H1 (cell line): ENCODE results near the gene SBF2. TPM values are rescaled to one million over a fixed set of nuclear protein-coding genes. Genes with fewer than 3 reads are reported as not detected.

Experiments used
- CTCF ChIA-PET: fragments of 300-600 bp; sonication (Branson Sonifier 250); formaldehyde crosslinking; loops from one replicate; lab custom pipeline; 2021; ENCODE audit not compliant: partially characterized antibody; lab: Charles Lee
- POLR2A ChIA-PET: fragments of 300-600 bp; sonication (Branson Sonifier 250); formaldehyde crosslinking; loops from one replicate; lab custom pipeline; 2021; ENCODE audit warnings: inconsistent platforms; ENCODE audit not compliant: partially characterized antibody; lab: Charles Lee
- DNase-seq, 2 experiments: peaks; one replicate each; pipeline versions ENCODE4 v3.0.0 to v3.0.0-alpha.2; 2010 to 2022; ENCODE audit warnings: low spot score in 2 of 2, low read depth in 1 of 2, mixed read lengths in 1 of 2
- FAIRE-seq: peaks from 2 replicates; lab custom pipeline; 2011; peaks lifted over from hg19 to GRCh38; lab: Jason Lieb, UNC
- H2AFZ ChIP-seq: 2 replicates; pipeline ENCODE4 v1.8.1; 2012; ENCODE audit warnings: low read length, inconsistent platforms
- H2AK5ac ChIP-seq: 2 replicates; pipeline ENCODE4 v1.6.1; 2013; ENCODE audit warnings: low read depth, low read length
- H2BK120ac ChIP-seq: replicated peaks from 2 replicates; pipeline ENCODE3; 2013; ENCODE audit warnings: low read depth, low read length, inconsistent platforms
- H2BK12ac ChIP-seq: 2 replicates; pipeline ENCODE4 v1.6.1; 2013; ENCODE audit warnings: low read depth, low read length
- H2BK15ac ChIP-seq: 2 replicates; pipeline ENCODE4 v1.6.1; 2013; ENCODE audit warnings: low read length
- H2BK20ac ChIP-seq: 2 replicates; pipeline ENCODE4 v1.6.1; 2013; ENCODE audit warnings: low read length
- H2BK5ac ChIP-seq: 2 replicates; pipeline ENCODE4 v1.6.1; 2013; ENCODE audit warnings: low read depth, low read length
- H3K14ac ChIP-seq: 2 replicates; pipeline ENCODE4 v1.6.1; 2013; ENCODE audit warnings: inconsistent platforms; ENCODE audit not compliant: insufficient read length
- H3K18ac ChIP-seq: 2 replicates; pipeline ENCODE4 v1.6.1; 2013; ENCODE audit warnings: low read length; ENCODE audit errors: extremely low read depth
- H3K23ac ChIP-seq: 2 replicates; pipeline ENCODE4 v1.6.1; 2013; ENCODE audit warnings: inconsistent platforms; ENCODE audit not compliant: insufficient read length
- H3K23me2 ChIP-seq: 2 replicates; pipeline ENCODE4 v1.6.1; 2013; ENCODE audit warnings: low read depth, low read length
- H3K27ac ChIP-seq: 2 replicates; pipeline ENCODE4 v1.6.1; 2011; ENCODE audit warnings: low read depth, low read length, inconsistent platforms
- H3K27me3 ChIP-seq, 4 experiments: replicated peaks in 1 of 4; 1 replicate in 1 of 4; 2 replicates in 3 of 4; pipeline versions ENCODE4 v1.6.1 to v1.8.1; 2011 to 2013; ENCODE audit warnings: low read length in 3 of 4, mild to moderate bottlenecking in 3 of 4, inconsistent platforms in 2 of 4, mixed read lengths in 2 of 4, moderate library complexity in 1 of 4; ENCODE audit not compliant: control insufficient read depth in 3 of 4, insufficient read depth in 3 of 4; ENCODE audit errors: extremely low read depth in 1 of 4
- H3K36me3 ChIP-seq, 4 experiments: 2 replicates each; pipeline versions ENCODE4 v1.6.1 to v1.8.1; 2011 to 2013; ENCODE audit warnings: mild to moderate bottlenecking in 4 of 4, low read length in 3 of 4, moderate library complexity in 2 of 4, control low read depth in 1 of 4, inconsistent platforms in 1 of 4; ENCODE audit not compliant: insufficient read depth in 4 of 4, control insufficient read depth in 2 of 4
- H3K4ac ChIP-seq: replicated peaks from 2 replicates; pipeline ENCODE3; 2013; ENCODE audit warnings: low read length, low read depth, mixed read lengths, inconsistent platforms; ENCODE audit not compliant: insufficient read length
- H3K4me1 ChIP-seq, 4 experiments: replicated peaks in 1 of 4; 1 replicate in 1 of 4; 2 replicates in 3 of 4; pipeline versions ENCODE4 v1.6.1 to v1.8.1; 2011 to 2013; ENCODE audit warnings: low read length in 3 of 4, inconsistent platforms in 2 of 4, mixed read lengths in 1 of 4; ENCODE audit not compliant: insufficient read depth in 4 of 4, control insufficient read depth in 3 of 4
- H3K4me2 ChIP-seq, 2 experiments: 2 replicates each; pipeline versions ENCODE4 v1.6.1 to v1.8.1; 2011 to 2013; ENCODE audit warnings: low read depth in 2 of 2, low read length in 2 of 2, control low read depth in 1 of 2, inconsistent platforms in 1 of 2, mild to moderate bottlenecking in 1 of 2; ENCODE audit not compliant: insufficient read depth in 1 of 2
- H3K4me3 ChIP-seq, 4 experiments: fragments of 200-600, 300-600 bp in 1 of 4; sonication (generic), shearing (Covaris generic), sonication (Bioruptor Twin) in 1 of 4; 2 replicates each; pipeline versions ENCODE4 v1.5.1 to v1.8.1; 2011 to 2016; ENCODE audit warnings: low read length in 4 of 4, low read depth in 3 of 4, control low read depth in 2 of 4, inconsistent platforms in 2 of 4, mild to moderate bottlenecking in 2 of 4, mixed read lengths in 1 of 4, moderate library complexity in 1 of 4; ENCODE audit not compliant: insufficient read depth in 2 of 4; ENCODE audit errors: extremely low read depth in 1 of 4
- H3K56ac ChIP-seq: replicated peaks from 2 replicates; pipeline ENCODE3; 2013; ENCODE audit warnings: low read depth, mild to moderate bottlenecking, mixed read lengths, low read length, inconsistent platforms; ENCODE audit not compliant: insufficient read length
- H3K79me1 ChIP-seq: 2 replicates; pipeline ENCODE4 v1.6.1; 2013; ENCODE audit warnings: low read depth, low read length, control low read depth
- H3K79me2 ChIP-seq, 2 experiments: 2 replicates each; pipeline versions ENCODE4 v1.6.1 to v1.8.1; 2012 to 2013; ENCODE audit warnings: low read length in 2 of 2, mild to moderate bottlenecking in 2 of 2, inconsistent platforms in 1 of 2; ENCODE audit not compliant: insufficient read depth in 2 of 2, control insufficient read depth in 1 of 2
- H3K9ac ChIP-seq, 4 experiments: replicated peaks in 1 of 4; 1 replicate in 1 of 4; 2 replicates in 3 of 4; pipeline versions ENCODE4 v1.6.1 to v1.8.1; 2011 to 2013; ENCODE audit warnings: low read depth in 3 of 4, low read length in 3 of 4, control low read depth in 2 of 4, mild to moderate bottlenecking in 2 of 4, moderate library complexity in 2 of 4, inconsistent platforms in 1 of 4; ENCODE audit errors: extremely low read depth in 1 of 4
- H3K9me3 ChIP-seq, 2 experiments: 2 replicates each; pipeline versions ENCODE4 v1.6.1 to v1.8.1; 2012 to 2013; ENCODE audit warnings: mild to moderate bottlenecking in 2 of 2, moderate library complexity in 2 of 2, control low read depth in 1 of 2, inconsistent platforms in 1 of 2, low read depth in 1 of 2, low read length in 1 of 2, mixed read lengths in 1 of 2; ENCODE audit not compliant: insufficient read depth in 2 of 2
- H4K20me1 ChIP-seq, 2 experiments: replicated peaks in 1 of 2; 2 replicates each; pipeline versions ENCODE3 to v1.8.1; 2011 to 2013; ENCODE audit warnings: inconsistent platforms in 2 of 2, low read length in 2 of 2, mild to moderate bottlenecking in 1 of 2; ENCODE audit not compliant: insufficient read depth in 2 of 2, control insufficient read depth in 1 of 2
- H4K5ac ChIP-seq: 2 replicates; pipeline ENCODE4 v1.6.1; 2013; ENCODE audit warnings: low read length, low read depth, mixed read lengths, inconsistent platforms; ENCODE audit not compliant: insufficient read length
- H4K8ac ChIP-seq: 2 replicates; pipeline ENCODE4 v1.8.0; 2013; ENCODE audit warnings: mild to moderate bottlenecking, moderate library complexity, low read length, inconsistent platforms; ENCODE audit not compliant: insufficient read depth; ENCODE audit errors: extremely low read depth
- H4K91ac ChIP-seq: replicated peaks from 2 replicates; pipeline ENCODE3; 2013; ENCODE audit warnings: low read length, mixed read lengths, inconsistent platforms; ENCODE audit not compliant: insufficient read length
- BCL11A ChIP-seq, 2 experiments: IDR thresholded peaks; one replicate each; pipeline ENCODE4 v1.6.1; 2011; ENCODE audit warnings: low read depth in 2 of 2, low read length in 2 of 2, mild to moderate bottlenecking in 2 of 2
- CHD1 ChIP-seq: IDR thresholded peaks from 2 replicates; pipeline ENCODE4 v1.6.1; 2012; ENCODE audit warnings: low read depth, low read length, improper control_type of control experiment
- EGR1 ChIP-seq: IDR thresholded peaks from 2 replicates; pipeline ENCODE4 v1.6.1; 2011; ENCODE audit warnings: low read depth, low read length, borderline replicate concordance
- HDAC2 ChIP-seq, 2 experiments: fragments of 300-600 bp in 1 of 2; sonication (generic) in 1 of 2; IDR thresholded peaks; 2 replicates each; pipeline ENCODE4 v1.6.1; 2011 to 2012; ENCODE audit warnings: low read depth in 2 of 2, low read length in 2 of 2, mild to moderate bottlenecking in 2 of 2, moderate library complexity in 2 of 2, borderline replicate concordance in 1 of 2, inconsistent platforms in 1 of 2
- KDM1A ChIP-seq: fragments of 200-600, 300-600 bp; sonication (generic); IDR thresholded peaks from 2 replicates; pipeline ENCODE4 v1.7.1; 2016; ENCODE audit warnings: mild to moderate bottlenecking, low read length, borderline replicate concordance
- NANOG ChIP-seq: IDR thresholded peaks from 2 replicates; pipeline ENCODE4 v1.6.1; 2011; ENCODE audit warnings: low read length, low read depth, mild to moderate bottlenecking, inconsistent platforms; ENCODE audit not compliant: insufficient read depth, poor library complexity, severe bottlenecking
- RBBP5 ChIP-seq: IDR thresholded peaks from 2 replicates; pipeline ENCODE4 v1.7.1; 2012; ENCODE audit warnings: low read depth, mild to moderate bottlenecking, inconsistent platforms, low read length, moderate library complexity, borderline replicate concordance
- SAP30 ChIP-seq: fragments of 300-600 bp; sonication (generic); IDR thresholded peaks from 2 replicates; pipeline ENCODE4 v1.7.1; 2012; ENCODE audit warnings: low read length, moderate library complexity, mild to moderate bottlenecking, inconsistent platforms; ENCODE audit not compliant: insufficient read depth, insufficient replicate concordance
- SIN3A ChIP-seq, 2 experiments: IDR thresholded peaks in 1 of 2; conservative IDR thresholded peaks in 1 of 2; 2 replicates each; pipeline ENCODE4 v1.6.1; 2011 to 2012; ENCODE audit warnings: low read length in 2 of 2, improper control_type of control experiment in 1 of 2, low read depth in 1 of 2, mild to moderate bottlenecking in 1 of 2
- SP1 ChIP-seq: IDR thresholded peaks from 2 replicates; pipeline ENCODE4 v1.6.1; 2011; ENCODE audit warnings: low read depth, low read length
- SP4 ChIP-seq: IDR thresholded peaks from 2 replicates; pipeline ENCODE4 v1.6.1; 2012; ENCODE audit warnings: low read length, inconsistent platforms
- TAF1 ChIP-seq: IDR thresholded peaks from 2 replicates; pipeline ENCODE4 v1.6.1; 2011; ENCODE audit warnings: mild to moderate bottlenecking, low read depth, low read length
- TBP ChIP-seq: IDR thresholded peaks from 2 replicates; pipeline ENCODE4 v1.6.1; 2011; ENCODE audit warnings: low read depth, low read length, improper control_type of control experiment
- WGBS, 2 experiments: shearing (Covaris generic) in 1 of 2; methylation state at CpG; one replicate each; pipeline versions ENCODE4 v1.1.6 to v1.1.7; 2013 to 2015; ENCODE audit warnings: low lambda C conversion rate in 2 of 2, mixed read lengths in 2 of 2, inconsistent platforms in 1 of 2, low coverage in 1 of 2, missing lambda C conversion rate in 1 of 2; ENCODE audit not compliant: insufficient replicate concordance in 2 of 2, insufficient coverage in 1 of 2, insufficient read length in 1 of 2; ENCODE audit errors: extremely low coverage in 1 of 2, missing lambda C conversion rate in 1 of 2; 5-methylcytosine and 5-hydroxymethylcytosine counted together
- polyA plus RNA-seq, 7 experiments: library from polyadenylated mRNA; depleted of rRNA in 3 of 7; stranded (reverse) in 5 of 7; unstranded in 2 of 7; fragments of >200 nt in 5 of 7; fragments of 200-250 nt in 2 of 7; gene quantifications; 1 replicate in 5 of 7; 2 replicates in 1 of 7; 4 replicates in 1 of 7; pipeline versions ENCODE4 v1.2.1 to v1.2.3, GENCODE V29; 2011 to 2013; ENCODE audit warnings: missing spikeins in 2 of 7, mixed read lengths in 2 of 7
- total RNA-seq: library from RNA; stranded (reverse); fragmentation: NEBNext Ultra II Directional; extraction: Animal tissue kit (Norgen Biotek cat#: 25700); gene quantifications from 2 replicates; pipeline ENCODE4 v1.2.1, GENCODE V29; 2021

Gene SBF2
- total and polyA plus RNA-seq, 2 of the 8 experiments (the other 6 are each of a cell fraction or from before 2014, with no cell fraction given), result 36.7 to 50.5 TPM

DNA sequence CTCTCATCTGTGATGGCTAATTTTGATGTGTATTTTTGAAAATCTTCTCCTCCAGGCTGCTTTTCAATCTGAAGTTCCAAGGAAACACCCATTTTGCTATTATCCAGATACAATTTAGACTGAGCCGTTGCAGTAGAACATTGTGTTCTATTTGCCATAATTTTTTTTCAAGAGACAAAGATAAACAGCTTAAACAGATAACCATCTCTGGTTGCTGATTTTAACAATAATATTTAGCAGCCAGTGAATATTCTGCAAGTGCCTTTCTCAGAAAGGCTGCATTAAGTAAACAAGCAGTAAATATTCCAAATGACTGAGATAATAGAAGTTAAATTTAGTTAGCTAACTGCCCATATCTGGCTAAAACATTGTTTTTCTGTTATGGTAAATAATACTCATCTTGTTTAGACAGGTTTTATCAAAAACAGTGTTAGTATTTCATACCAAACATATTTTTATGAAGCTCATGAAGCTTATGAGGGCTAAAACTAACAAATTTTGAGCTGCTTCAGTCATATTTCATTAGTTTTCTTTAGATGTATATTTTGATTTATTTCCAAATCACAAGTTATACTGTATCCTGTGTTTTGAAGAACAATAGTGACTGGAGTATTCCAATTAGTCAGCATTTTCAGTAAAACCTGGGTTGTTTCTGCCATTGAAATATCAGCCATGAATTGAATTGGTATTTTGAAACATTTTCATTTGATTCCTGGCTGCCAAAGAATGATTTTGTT is 206.7 kb downstream of the SBF2 start:
- H3K23me2 ChIP-seq, result no peaks in the 10 kb centered on the region
- no peak overlapping the region for H3K9ac ChIP-seq
- no peak overlapping the region for H3K23ac ChIP-seq
- H3K79me2 ChIP-seq, result no peaks in the 10 kb centered on the region
- H3K4me1 ChIP-seq, result peaks cover 0 to 3% (median 0%) of the 10 kb centered on the region in 4 experiments; a peak in 1 of 7 replicates
- H2AK5ac ChIP-seq, result no peak overlapping the region
- no peaks in the 10 kb centered on the region for H3K9me3 ChIP-seq
- 94% methylated on average over 1 of the region's 1 CpG; no CpG with 5 or more reads in 1 of the 2 experiments for WGBS, 2 experiments
- H4K91ac ChIP-seq, result no peak overlapping the region
- H4K20me1 ChIP-seq, result no peaks in the 10 kb centered on the region
- CTCF ChIA-PET, result interaction anchor here (2.4 kb wide), 1 partner anchor 11 kb away, joined by 9 read pairs; no protein-coding TSS in a partner anchor
- no peak overlapping the region for H3K56ac ChIP-seq
- no peaks in the 10 kb centered on the region for H3K36me3 ChIP-seq
- no peak overlapping the region for H2BK20ac ChIP-seq
- POLR2A ChIA-PET, result no interaction called here
- H2BK15ac ChIP-seq, result no peak overlapping the region
- H3K4me3 ChIP-seq, result no peak overlapping the region
- no peak overlapping the region for H3K4me2 ChIP-seq
- no peak overlapping the region for H3K14ac ChIP-seq
- no peak overlapping the region for H3K18ac ChIP-seq
- DNase-seq (no peak), FAIRE-seq (no peak)
- H2AFZ ChIP-seq, result no peak overlapping the region
- no peak overlapping the region for H2BK12ac ChIP-seq
- H3K4ac ChIP-seq, result no peak overlapping the region
- H2BK5ac ChIP-seq, result no peak overlapping the region
- no peak overlapping the region for H4K8ac ChIP-seq
- no peak overlapping the region for H3K27ac ChIP-seq
- no peaks in the 10 kb centered on the region for H3K79me1 ChIP-seq
- H4K5ac ChIP-seq, result no peak overlapping the region
- H2BK120ac ChIP-seq, result no peak overlapping the region
- no peaks in the 10 kb centered on the region for H3K27me3 ChIP-seq
- no peak for TF ChIP-seq TAF1
- no peak for TF ChIP-seq SP4
- TF ChIP-seq TBP, result no peak
- no peak for TF ChIP-seq RBBP5
- TF ChIP-seq SP1, result no peak
- TF ChIP-seq NANOG, result no peak
- TF ChIP-seq BCL11A (IDR thresholded peaks at IDR 0.05; ENCODE audit: low read depth in 2 of 2, low read length in 2 of 2), result no peak
- TF ChIP-seq SAP30, result no peak
- TF ChIP-seq SIN3A (conservative IDR thresholded peaks at IDR 0.05 in 1 of 2, IDR thresholded peaks at IDR 0.05 in 1 of 2; ENCODE audit: low read depth in 1 of 2, low read length in 2 of 2), result no peak
- no peak for TF ChIP-seq EGR1
- TF ChIP-seq HDAC2 (IDR thresholded peaks at IDR 0.05; ENCODE audit: borderline replicate concordance in 1 of 2, low read depth in 2 of 2, low read length in 2 of 2), result no peak
- no peak for TF ChIP-seq CHD1
- TF ChIP-seq KDM1A, result no peak
